T-helper 2 cell (primary cell): ENCODE measurements around the gene POLRMT.

ENCODE experiments used
- DNase-seq, 5 experiments: peaks; one replicate each; pipeline versions ENCODE4 v3.0.0 to v3.0.0-alpha.2; 2012 to 2022

The POLRMT gene

DNA sequence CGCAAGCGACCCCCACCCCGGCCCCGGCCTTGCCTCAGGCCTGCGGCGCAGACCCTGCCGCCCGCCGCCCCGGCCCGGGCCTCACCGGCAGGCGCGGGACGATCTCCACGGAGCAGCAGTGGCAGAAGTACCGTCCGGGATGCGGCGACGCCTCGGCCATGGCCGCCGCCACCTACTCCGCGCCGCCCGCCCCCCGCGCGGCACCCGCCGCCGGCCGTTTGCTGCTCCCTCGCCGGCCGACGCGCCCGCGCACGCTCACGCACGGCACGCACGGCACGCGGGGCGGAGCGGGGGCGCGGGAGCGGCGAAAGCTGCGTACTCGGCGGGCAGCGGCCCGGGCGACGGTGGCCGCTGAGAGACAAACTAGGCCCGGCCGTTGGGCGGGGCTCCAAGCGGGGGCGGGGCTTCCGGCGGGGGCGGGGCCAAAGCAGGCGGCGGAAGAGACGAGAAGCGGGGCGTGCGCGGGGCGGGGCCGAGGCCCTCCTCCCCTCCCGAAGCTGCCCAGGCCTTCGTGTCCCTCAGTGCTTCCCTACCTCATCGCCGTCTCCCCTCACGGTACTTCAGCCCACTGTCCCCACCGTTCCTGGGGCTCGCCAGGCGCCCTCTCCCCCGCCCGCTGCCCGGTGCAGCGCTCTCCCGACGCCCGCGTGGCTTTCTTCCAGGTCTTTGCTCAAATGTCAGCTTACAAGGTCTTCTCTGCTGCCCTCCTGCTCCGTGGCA is 29.8 kb upstream of the POLRMT start, which contains the start of gene RNF126:
Gene RNF126, minus strand, starts transcription at position 253 of the 720 bp plus-strand sequence. Its CDS starts 93 bp downstream, at position 160.
- DNase-seq, result peak; percentile 79 to 97 (median 93)

- DNase-seq, result peak; percentile 37 to 75 (median 63)
Observed at GRCh38 chr19:662207-662961, 29.0 kb upstream of the POLRMT start.

DNA sequence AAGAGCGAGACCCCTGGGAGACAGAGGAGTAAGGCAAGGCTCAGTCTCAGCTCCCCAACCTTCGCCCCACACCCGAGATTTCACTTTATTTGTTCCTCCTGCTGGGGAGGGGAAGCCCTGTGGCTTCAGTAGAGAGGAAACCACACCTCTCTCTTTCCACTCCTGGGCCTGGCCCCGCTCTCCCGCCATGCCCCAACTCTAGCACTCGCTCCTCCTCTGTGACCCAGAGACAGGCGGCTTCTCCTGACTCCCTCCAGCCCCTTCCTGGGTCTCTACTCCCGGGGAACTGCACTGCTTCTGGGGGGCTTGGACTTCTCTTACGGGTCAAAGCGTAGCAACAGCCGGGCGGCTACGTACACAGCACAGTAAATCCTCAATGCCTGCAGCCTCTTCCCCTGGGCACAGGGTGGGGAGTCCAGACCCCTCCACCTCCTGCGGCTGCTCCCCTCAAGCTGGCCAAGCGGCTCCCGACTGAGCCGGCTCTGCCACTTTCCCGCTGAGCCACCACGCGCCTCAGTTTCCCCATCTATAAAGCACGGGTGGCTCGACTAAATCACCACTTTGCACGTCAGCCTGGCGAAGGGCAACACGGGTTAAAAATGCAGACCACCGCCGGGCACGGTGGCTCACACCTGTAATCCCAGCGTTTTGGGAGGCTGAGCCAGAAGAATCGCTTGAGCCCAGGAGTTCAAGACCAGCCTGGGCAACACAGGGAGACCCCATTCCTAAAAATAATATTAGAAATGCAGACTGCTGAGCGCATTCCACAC is 28.3 kb upstream of the POLRMT start:
- peak in 4 of 5 experiments; percentile 40 to 85 (median 68) for DNase-seq

- DNase-seq, result no peak
Observed at GRCh38 chr19:660793-661426, 27.6 kb upstream of the POLRMT start.

DNA sequence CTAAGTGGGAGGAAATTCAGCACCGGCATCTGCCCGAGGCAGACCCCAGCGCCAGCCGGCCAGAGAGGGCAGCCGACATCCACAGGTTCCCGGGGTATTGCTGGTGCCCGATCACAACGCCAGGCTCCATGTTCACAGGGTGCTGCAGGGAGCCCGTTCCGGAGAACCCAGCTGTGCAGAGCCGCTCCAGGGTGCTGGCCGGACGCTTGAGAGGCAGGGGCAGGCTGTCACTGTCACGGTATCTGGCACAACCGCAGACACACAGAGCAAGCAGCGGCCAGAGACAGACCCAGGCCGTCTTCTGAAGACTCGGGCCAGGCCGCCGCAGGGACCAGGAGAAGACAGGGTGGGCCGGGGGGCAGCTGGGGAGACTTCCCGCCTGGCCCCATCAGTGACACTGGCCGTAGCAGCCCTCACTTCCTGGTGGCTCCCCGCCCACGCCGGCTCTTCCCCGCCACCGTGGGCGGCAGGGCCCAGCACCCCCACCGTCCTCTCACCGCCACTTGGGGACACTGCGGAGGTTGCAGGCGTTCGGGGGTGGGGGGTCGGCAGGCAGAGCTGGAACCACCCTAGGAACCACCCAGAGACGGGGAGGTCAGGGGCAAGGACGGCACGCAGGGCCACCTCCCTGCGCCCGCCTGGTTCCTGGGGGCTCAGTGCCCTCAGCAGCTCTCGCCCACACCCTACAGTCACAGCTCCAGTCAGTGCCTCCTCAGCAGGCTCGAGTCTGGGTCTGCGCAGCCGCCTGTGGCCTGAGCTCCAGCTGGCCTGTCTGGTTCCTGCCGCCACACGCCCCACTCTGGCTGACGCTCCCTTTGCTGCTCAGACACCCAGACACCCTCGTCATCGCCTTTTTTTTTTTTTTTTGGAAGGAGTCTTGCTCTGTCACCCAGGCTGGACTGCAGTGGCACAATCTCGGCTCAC is 25.8 kb upstream of the POLRMT start:
- DNase-seq, result peak in 3 of 5 experiments; percentile 36 to 88 (median 60)

DNA sequence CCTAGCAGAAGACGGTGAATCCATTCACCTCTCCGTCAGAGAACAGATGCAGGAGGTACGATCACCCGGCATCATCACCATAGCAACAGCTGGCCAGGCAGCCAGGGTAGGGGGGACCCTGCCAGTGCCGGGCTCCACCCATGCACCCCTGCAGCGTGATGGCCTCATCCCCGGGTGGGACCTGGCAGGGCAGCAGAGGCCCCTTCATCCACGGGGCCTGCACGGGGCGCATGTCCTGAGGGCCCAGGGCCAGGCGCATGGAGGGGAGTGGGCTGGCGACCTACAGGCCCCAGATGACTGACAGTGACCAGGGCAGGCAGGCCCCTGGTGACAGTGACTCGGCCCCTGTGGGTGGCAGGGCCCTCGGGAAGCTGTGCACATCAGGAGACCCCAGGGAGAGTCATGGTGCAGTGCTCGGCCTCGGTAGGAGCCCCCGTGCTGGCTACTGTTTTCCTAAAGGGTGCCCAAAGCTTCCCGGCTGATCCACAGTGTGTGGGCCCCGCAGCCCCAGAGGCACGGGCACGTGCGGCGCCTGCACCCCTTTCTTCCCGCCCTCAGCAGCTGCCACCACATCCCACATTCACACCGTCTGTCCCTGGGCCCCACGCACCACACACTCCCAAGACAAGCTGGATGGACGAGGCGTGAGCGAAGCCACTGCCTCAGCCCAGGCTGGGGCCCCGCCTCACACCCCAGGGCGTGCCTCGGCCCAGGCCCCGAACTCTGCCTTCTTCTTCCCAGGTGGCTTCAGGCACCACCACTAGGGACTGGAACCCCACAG is 24.9 kb upstream of the POLRMT start:
- DNase-seq, result no peak

- no peak for DNase-seq
Observed at GRCh38 chr19:657611-658010, 24.3 kb upstream of the POLRMT start.

GRCh38 chr19:656751-657559 is 23.6 kb upstream of the POLRMT start:
- DNase-seq, result no peak

DNA sequence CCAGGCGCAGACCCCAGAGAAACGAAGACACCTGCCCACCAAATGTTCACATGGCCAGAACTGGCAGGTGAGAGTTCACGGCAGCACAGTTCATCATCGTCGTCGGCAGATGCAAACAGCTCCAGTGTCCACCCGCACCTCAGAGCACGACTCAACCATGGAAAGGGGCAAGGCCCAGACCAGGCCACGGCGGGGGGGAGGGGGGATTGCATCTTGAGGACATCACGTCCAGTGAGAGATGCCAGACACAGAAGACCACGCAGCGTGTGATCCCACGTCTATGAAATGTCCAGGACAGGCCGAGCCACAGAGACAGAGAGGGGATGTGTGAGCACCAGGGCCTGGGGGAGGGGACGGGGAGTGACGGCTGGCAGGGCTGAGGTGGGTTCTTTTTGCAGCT is 22.4 kb upstream of the POLRMT start:
- DNase-seq, result no peak

- DNase-seq, result no peak
Observed at GRCh38 chr19:653425-653824, 20.1 kb upstream of the POLRMT start.

DNA sequence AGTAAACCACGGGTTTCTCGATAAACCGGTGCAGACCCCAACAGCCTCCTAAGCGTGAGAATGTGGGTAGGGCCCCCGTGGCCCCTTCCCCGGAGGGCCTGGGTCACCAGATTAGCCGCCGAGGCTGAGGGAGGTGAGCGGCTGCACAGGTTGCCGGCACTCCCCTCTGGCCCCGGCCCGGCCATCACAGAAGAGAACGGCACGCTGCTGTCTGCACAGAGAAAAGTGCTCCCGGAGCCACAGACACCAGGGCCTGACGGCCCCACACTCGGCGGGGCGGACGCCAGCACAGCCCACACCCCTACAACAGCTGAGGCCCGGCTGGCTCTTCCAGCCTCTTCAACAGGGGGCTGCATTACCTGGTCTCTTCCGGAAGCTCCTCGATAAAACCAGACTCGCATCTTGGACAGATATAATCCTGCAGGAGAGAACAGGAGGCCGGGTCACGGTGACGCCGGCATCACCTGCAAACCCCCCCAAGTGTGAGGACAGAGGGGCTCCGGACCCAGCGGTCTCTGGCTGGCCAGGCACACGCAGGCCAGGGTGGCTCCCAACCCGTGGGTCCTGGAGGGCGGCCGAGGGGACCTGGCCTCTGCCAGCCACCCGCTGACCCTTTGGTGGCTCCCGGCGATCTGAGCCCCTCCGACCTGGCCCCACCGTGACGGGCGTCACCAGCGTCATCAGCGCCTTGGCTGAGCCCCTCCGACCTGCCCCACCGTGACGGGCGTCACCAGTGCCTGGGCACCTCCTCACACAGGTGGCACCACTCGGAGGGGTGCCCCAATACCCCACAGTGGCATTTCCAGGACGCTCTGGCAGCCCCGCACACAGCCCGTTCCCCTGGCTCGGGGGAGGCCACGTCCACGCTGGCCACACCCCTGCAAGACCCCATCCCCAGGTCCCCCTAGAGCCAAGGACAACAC is 19.4 kb upstream of the POLRMT start:
- no peak for DNase-seq

- no peak for DNase-seq
Observed at GRCh38 chr19:651991-652390, 18.7 kb upstream of the POLRMT start.

DNA sequence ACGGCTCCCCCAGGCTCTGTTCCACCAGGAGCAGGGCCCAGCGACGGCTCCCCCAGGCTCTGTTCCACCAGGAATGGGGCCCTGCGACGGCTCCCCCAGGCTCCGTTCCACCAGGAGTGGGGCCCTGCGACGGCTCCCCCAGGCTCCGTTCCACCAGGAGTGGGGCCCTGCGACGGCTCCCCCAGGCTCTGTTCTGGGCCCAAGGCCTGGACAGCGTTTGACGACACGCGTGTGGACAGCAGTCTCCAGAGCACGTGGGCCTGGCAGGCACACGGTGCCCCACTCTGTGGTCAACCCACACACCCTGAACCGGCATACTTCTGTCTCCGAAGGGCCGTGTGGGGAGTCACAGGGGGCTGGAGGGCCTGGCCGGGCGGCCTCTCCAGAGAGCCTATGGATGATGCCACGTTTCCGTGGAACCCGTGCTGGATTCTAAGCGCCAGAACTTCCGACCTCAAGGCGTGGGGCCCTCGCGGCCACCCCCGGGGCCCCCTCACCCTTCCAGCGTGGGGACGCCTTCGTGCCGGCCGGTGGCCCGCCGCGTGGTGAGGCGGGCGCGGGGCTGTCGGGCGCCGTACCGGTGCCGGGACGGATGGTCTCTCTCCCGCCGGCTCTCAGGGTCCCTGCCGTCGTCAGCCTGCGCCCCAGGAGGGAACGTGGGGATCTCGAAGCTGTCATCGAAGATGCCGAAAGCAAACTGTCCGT is 17.9 kb upstream of the POLRMT start:
- no peak for DNase-seq

DNA sequence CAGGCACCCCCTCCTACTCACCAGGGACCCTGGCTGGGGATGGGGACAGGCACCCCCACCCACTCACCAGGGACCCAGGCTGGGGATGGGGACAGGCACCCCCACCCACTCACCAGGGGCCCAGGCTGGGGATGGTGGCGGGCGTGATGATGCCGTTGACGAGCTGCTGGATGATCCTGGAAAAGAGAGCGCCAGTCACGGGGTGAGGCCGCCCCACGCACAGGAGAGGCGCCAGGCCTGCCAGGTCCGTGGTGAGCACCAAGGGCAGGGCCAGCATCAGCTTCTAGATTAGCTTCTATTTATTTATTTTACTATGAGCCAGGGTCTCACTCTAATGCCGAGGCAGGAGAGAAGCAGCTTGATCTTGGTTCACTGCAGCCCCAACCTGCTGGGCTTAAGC is 16.8 kb upstream of the POLRMT start:
- no peak for DNase-seq

DNA sequence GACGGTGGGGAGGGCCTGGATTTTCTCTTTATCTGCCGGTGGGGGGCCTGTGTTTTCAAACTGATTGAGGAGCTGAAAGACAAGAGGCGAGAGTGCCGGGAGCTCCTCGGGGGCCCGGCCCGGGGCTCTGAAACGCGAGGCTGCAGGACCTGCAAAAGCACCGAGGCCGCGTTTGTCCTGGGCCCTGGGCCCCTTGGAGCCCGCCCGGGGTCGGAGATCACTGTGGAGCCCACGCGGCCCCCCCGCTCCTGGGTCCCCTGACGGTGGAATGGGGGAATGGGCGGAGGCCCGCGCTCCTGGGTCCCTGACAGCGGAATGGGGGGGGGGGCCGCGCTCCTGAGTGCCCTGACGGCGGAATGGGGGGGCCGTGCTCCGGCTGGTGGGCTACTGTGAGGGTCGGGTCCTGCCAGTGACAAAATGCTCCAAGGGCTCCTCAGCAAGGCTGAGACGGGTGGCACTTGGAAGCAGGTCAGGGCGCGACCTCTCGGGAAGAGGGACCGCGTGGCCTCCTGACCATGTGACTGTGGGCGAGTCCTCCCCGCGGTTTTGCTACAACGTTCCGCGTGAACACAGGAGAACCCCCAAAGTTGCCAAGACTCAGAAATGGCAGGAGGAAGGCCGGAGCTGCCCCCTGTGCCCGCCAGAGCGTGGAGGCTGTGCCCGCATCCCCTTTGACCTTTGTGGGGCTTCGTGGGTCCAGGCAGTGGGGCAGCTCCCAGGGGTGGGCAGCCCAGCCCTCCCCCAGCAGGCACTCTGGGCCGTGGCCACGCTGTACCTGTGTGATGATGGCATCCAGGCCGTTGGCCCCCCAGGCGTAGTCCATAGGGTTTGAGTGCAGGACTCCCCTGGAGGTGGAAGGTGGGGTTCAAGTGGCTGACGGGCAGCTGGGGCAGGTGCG is 15.8 kb upstream of the POLRMT start:
- DNase-seq, result no peak

GRCh38 chr19:648305-648704 is 15.0 kb upstream of the POLRMT start:
- DNase-seq, result no peak
